ENCODE data around the gene CLEC4M.
"Not testable (repeated sequence)": the region's sequence is repeated elsewhere in the genome, so short reads cannot be mapped to it uniquely, and the experiment has no call there.

CLEC4M gene

GRCh38 chr19:7816040-7816439 is 53.0 kb downstream of the CLEC4M start:
- peaks cover 35% of the 10 kb centered on the region for H3K9me3 ChIP-seq (ENCODE audit: control insufficient read depth, low read length)
- H3K36me3 ChIP-seq (ENCODE audit: control insufficient read depth, insufficient read depth, low read length, severe bottlenecking); DNase-seq (ENCODE audit: low read depth); H3K4me3 ChIP-seq (ENCODE audit: low read length); H3K4me1 ChIP-seq (ENCODE audit: control insufficient read depth, insufficient read depth, low read length); H3K9ac ChIP-seq (ENCODE audit: low read length): not testable (repeated sequence)
- peaks cover 32% of the 10 kb centered on the region for H3K27me3 ChIP-seq (replicated peaks; ENCODE audit: control insufficient read depth, insufficient read depth, low read length)

GRCh38 chr19:7817801-7818200 is 54.8 kb downstream of the CLEC4M start:
- Histone ChIP-seq H3K4me1 (ENCODE audit: control insufficient read depth, insufficient read depth, low read length) (no peaks in the 10 kb centered on the region), H3K36me3 (ENCODE audit: control insufficient read depth, insufficient read depth, low read length, severe bottlenecking) (no peaks in the 10 kb centered on the region), H3K27me3 (replicated peaks; ENCODE audit: control insufficient read depth, insufficient read depth, low read length) (peaks cover 34% of the 10 kb centered on the region), H3K9me3 (ENCODE audit: control insufficient read depth, low read length) (peaks cover 21% of the 10 kb centered on the region), H3K9ac (ENCODE audit: low read length) (no peak overlapping the region), H3K4me3 (ENCODE audit: low read length) (no peak overlapping the region)
- DNase-seq (ENCODE audit: low read depth): no peak

GRCh38 chr19:7818806-7819205 is 55.8 kb downstream of the CLEC4M start:
- Histone ChIP-seq H3K9ac (ENCODE audit: low read length) (no peak overlapping the region), H3K9me3 (ENCODE audit: control insufficient read depth, low read length) (peaks cover 21% of the 10 kb centered on the region), H3K27me3 (replicated peaks; ENCODE audit: control insufficient read depth, insufficient read depth, low read length) (peaks cover 34% of the 10 kb centered on the region), H3K4me1 (ENCODE audit: control insufficient read depth, insufficient read depth, low read length) (no peaks in the 10 kb centered on the region), H3K4me3 (ENCODE audit: low read length) (no peak overlapping the region), H3K36me3 (ENCODE audit: control insufficient read depth, insufficient read depth, low read length, severe bottlenecking) (no peaks in the 10 kb centered on the region)
- no peak for DNase-seq (ENCODE audit: low read depth)

Measured in adipocyte (in vitro differentiated cells).